Neural cell (in vitro differentiated cells): ENCODE measurements around the gene CDH4. TPM values are rescaled to one million over a fixed set of nuclear protein-coding genes. Genes with fewer than 3 reads are reported as not detected.

Experiments used
- H2AFZ ChIP-seq: fragments of 200-600, 300-800 bp; sonication (generic), shearing (Covaris generic); 2 replicates; pipeline ENCODE4 v1.6.0; 2014; ENCODE audit warnings: low read depth, mild to moderate bottlenecking, antibody characterized with exemption, low read length, moderate library complexity
- H3F3A ChIP-seq: fragments of 200-600 bp; shearing (Covaris generic); 2 replicates; pipeline ENCODE4 v1.6.1; 2016; ENCODE audit warnings: mild to moderate bottlenecking, moderate library complexity, mixed read lengths, antibody characterized with exemption, low read length; ENCODE audit not compliant: insufficient read depth, poor library complexity, severe bottlenecking
- H3K27ac ChIP-seq: fragments of 200-600, 300-800 bp; sonication (generic), shearing (Covaris generic); 2 replicates; pipeline ENCODE4 v1.5.1; 2014; ENCODE audit warnings: mild to moderate bottlenecking, low read length, moderate library complexity
- H3K27me3 ChIP-seq: fragments of 300-800, 200-600 bp; sonication (generic), shearing (Covaris generic); 2 replicates; pipeline ENCODE4 v1.6.0; 2014; ENCODE audit warnings: mild to moderate bottlenecking, low read depth, low read length, moderate library complexity; ENCODE audit not compliant: insufficient read depth
- H3K36me3 ChIP-seq: fragments of 300-800, 200-600 bp; sonication (generic), shearing (Covaris generic); 2 replicates; pipeline ENCODE4 v1.5.1; 2014; ENCODE audit warnings: mild to moderate bottlenecking, antibody characterized with exemption, low read length, moderate library complexity; ENCODE audit not compliant: insufficient read depth
- H3K4me2 ChIP-seq: fragments of 300-800, 200-600 bp; sonication (generic), shearing (Covaris generic); 2 replicates; pipeline ENCODE4 v1.6.0; 2014; ENCODE audit warnings: mild to moderate bottlenecking, low read length
- H3K4me3 ChIP-seq: fragments of 300-800, 200-600 bp; sonication (generic), shearing (Covaris generic); 2 replicates; pipeline ENCODE4 v1.5.1; 2014; ENCODE audit warnings: mild to moderate bottlenecking, low read length, moderate library complexity
- H3K79me2 ChIP-seq: fragments of 200-600 bp; shearing (Covaris generic); replicated peaks from 2 replicates; pipeline ENCODE4 v1.6.0; 2014; ENCODE audit warnings: mild to moderate bottlenecking, low read length, moderate library complexity; ENCODE audit not compliant: insufficient read depth
- H3K9ac ChIP-seq: fragments of 300-800, 200-600 bp; sonication (generic), shearing (Covaris generic); 2 replicates; pipeline ENCODE4 v1.6.1; 2016; ENCODE audit warnings: mild to moderate bottlenecking, low read length, mixed read lengths
- H3K9me2 ChIP-seq: fragments of 200-600 bp; shearing (Covaris generic); 2 replicates; pipeline ENCODE4 v1.6.1; 2016; ENCODE audit warnings: mild to moderate bottlenecking, low read length, mixed read lengths; ENCODE audit not compliant: insufficient read depth
- H3K9me3 ChIP-seq: fragments of 200-600, 300-800 bp; sonication (generic), shearing (Covaris generic); 2 replicates; pipeline ENCODE4 v1.6.1; 2016; ENCODE audit warnings: mild to moderate bottlenecking, mixed run types, low read length, moderate library complexity, mixed read lengths
- H4K20me1 ChIP-seq: fragments of 200-600 bp; shearing (Covaris generic); 2 replicates; pipeline ENCODE4 v1.6.1; 2016; ENCODE audit warnings: mild to moderate bottlenecking, mixed run types; ENCODE audit not compliant: insufficient read depth
- CTCF ChIP-seq: fragments of 450-650 bp; IDR thresholded peaks from 2 replicates; pipeline ENCODE4 v1.5.1; 2014; ENCODE audit warnings: antibody characterized with exemption, mild to moderate bottlenecking, moderate library complexity; ENCODE audit not compliant: poor library complexity, severe bottlenecking
- EP300 ChIP-seq: fragments of 450-650 bp; conservative IDR thresholded peaks from 2 replicates; pipeline ENCODE4 v1.6.1; 2014; ENCODE audit warnings: antibody characterized with exemption, mild to moderate bottlenecking, moderate library complexity; ENCODE audit not compliant: poor library complexity, severe bottlenecking
- EZH2 ChIP-seq: fragments of 200-600, 300-800 bp; shearing (Covaris generic), sonication (generic); IDR thresholded peaks from 2 replicates; pipeline ENCODE4 v1.6.1; 2014; ENCODE audit warnings: antibody characterized with exemption, low read length, borderline replicate concordance, mild to moderate bottlenecking; ENCODE audit not compliant: insufficient read depth, poor library complexity, severe bottlenecking
- MXI1 ChIP-seq: fragments of 450-650 bp; conservative IDR thresholded peaks from 2 replicates; pipeline ENCODE4 v1.6.1; 2014; ENCODE audit warnings: antibody characterized with exemption, mild to moderate bottlenecking; ENCODE audit not compliant: poor library complexity, severe bottlenecking
- POLR2AphosphoS5 ChIP-seq: IDR thresholded peaks from 2 replicates; pipeline ENCODE4 v1.6.1; 2012
- RAD21 ChIP-seq: fragments of 450-650 bp; conservative IDR thresholded peaks from 2 replicates; pipeline ENCODE4 v1.6.1; 2014; ENCODE audit warnings: antibody characterized with exemption, mild to moderate bottlenecking, moderate library complexity
- REST ChIP-seq: IDR thresholded peaks from 2 replicates; pipeline ENCODE4 v1.6.1; 2012; ENCODE audit warnings: borderline replicate concordance
- SMC3 ChIP-seq: fragments of 450-650 bp; conservative IDR thresholded peaks from 2 replicates; pipeline ENCODE4 v1.6.1; 2014; ENCODE audit warnings: antibody characterized with exemption, mild to moderate bottlenecking, moderate library complexity; ENCODE audit not compliant: poor library complexity
- TAF1 ChIP-seq: IDR thresholded peaks from 2 replicates; pipeline ENCODE4 v1.6.1; 2012; ENCODE audit warnings: low read depth
- polyA plus RNA-seq: library from polyadenylated mRNA; depleted of rRNA; stranded (reverse); fragments of >200 nt; gene quantifications from 2 replicates; pipeline ENCODE4 v1.2.3, GENCODE V29; 2014

Gene CDH4
- polyA plus RNA-seq, 1 donor from 2014 or later = 24.6 TPM

- Histone ChIP-seq H3K4me3 (no peak overlapping the region), H3K4me2 (no peak overlapping the region), H3K27me3 (no peaks in the 10 kb centered on the region), H3K9me3 (peaks cover 12% of the 10 kb centered on the region), H4K20me1 (no peaks in the 10 kb centered on the region), H3K9ac (no peak overlapping the region), H3K79me2 (no peaks in the 10 kb centered on the region), H3K9me2 (no peaks in the 10 kb centered on the region), H3K27ac (no peak overlapping the region), H2AFZ (no peak overlapping the region), H3F3A (no peaks in the 10 kb centered on the region), H3K36me3 (no peaks in the 10 kb centered on the region)
- TF ChIP-seq EP300 (no peak), SMC3 (no peak), RAD21 (no peak), TAF1 (no peak), REST (no peak), EZH2 (no peak), CTCF (no peak), MXI1 (no peak), POLR2AphosphoS5 (no peak)
Observed at GRCh38 chr20:61596687-61597330, 344.7 kb downstream of the CDH4 start.

- peaks cover 3% of the 10 kb centered on the region for H3K9me3 ChIP-seq
- H3K4me3 ChIP-seq = no peak overlapping the region
- no peaks in the 10 kb centered on the region for H3K79me2 ChIP-seq
- H3K27me3 ChIP-seq = no peaks in the 10 kb centered on the region
- no peak overlapping the region for H2AFZ ChIP-seq
- H3K4me2 ChIP-seq = no peak overlapping the region
- no peak overlapping the region for H3K27ac ChIP-seq
- H3K36me3 ChIP-seq = no peaks in the 10 kb centered on the region
- H3K9ac ChIP-seq = no peak overlapping the region
- H3K9me2 ChIP-seq = no peaks in the 10 kb centered on the region
- H4K20me1 ChIP-seq = no peaks in the 10 kb centered on the region
- TF ChIP-seq EZH2 (no peak), POLR2AphosphoS5 (no peak), CTCF (no peak), SMC3 (no peak), REST (no peak), TAF1 (no peak), RAD21 (no peak), EP300 (no peak), MXI1 (no peak)
- H3F3A ChIP-seq = no peaks in the 10 kb centered on the region
Observed at GRCh38 chr20:61597996-61598395, 345.9 kb downstream of the CDH4 start.
